GM19328 (cell line): ENCODE measurements around the gene GAL3ST2.
"Not testable (repeated sequence)": the region's sequence is repeated elsewhere in the genome, so short reads cannot be mapped to it uniquely, and the experiment has no call there.

ENCODE experiments used
- ATAC-seq: cut with Tn5 transposase; IDR thresholded peaks from one replicate; pipeline ENCODE4 v1.9.1; 2021; ENCODE audit warnings: mild to moderate bottlenecking, moderate library complexity; ENCODE audit not compliant: unreplicated experiment

Gene GAL3ST2

GRCh38 chr2:241767464-241768250, 9.0 kb upstream of the GAL3ST2 start:
- no peak for ATAC-seq

- ATAC-seq, result no peak
Observed at GRCh38 chr2:241768251-241768711, 8.3 kb upstream of the GAL3ST2 start.

- ATAC-seq, result no peak
Observed at GRCh38 chr2:241768850-241769249, 7.8 kb upstream of the GAL3ST2 start.

GRCh38 chr2:241769819-241770184, 6.8 kb upstream of the GAL3ST2 start:
- ATAC-seq, result no peak

- no peak for ATAC-seq
Observed at GRCh38 chr2:241770185-241770935, 6.3 kb upstream of the GAL3ST2 start.

GRCh38 chr2:241770936-241771285, 5.7 kb upstream of the GAL3ST2 start:
- ATAC-seq, result no peak

GRCh38 chr2:241771286-241772062, 5.1 kb upstream of the GAL3ST2 start:
- ATAC-seq, result no peak

- ATAC-seq, result no peak
Observed at GRCh38 chr2:241772063-241772499, 4.5 kb upstream of the GAL3ST2 start.

- no peak for ATAC-seq
Observed at GRCh38 chr2:241773511-241774418, 2.9 kb upstream of the GAL3ST2 start.

GRCh38 chr2:241774419-241775222, 2.0 kb upstream of the GAL3ST2 start:
- ATAC-seq, result no peak

GRCh38 chr2:241775223-241776177, 1.1 kb upstream of the GAL3ST2 start:
- ATAC-seq, result no peak

GRCh38 chr2:241777170-241777685, 606 bp downstream of the GAL3ST2 start:
- no peak for ATAC-seq

GRCh38 chr2:241777686-241778627, 1.3 kb downstream of the GAL3ST2 start:
- no peak for ATAC-seq

- no peak for ATAC-seq
Observed at GRCh38 chr2:241780939-241781569, 4.4 kb downstream of the GAL3ST2 start.

GRCh38 chr2:241782053-241782452, 5.4 kb downstream of the GAL3ST2 start:
- ATAC-seq, result not testable (repeated sequence)

- ATAC-seq, result no peak
Observed at GRCh38 chr2:241788135-241788534, 11.5 kb downstream of the GAL3ST2 start.

- ATAC-seq, result no peak
Observed at GRCh38 chr2:241788572-241788971, 11.9 kb downstream of the GAL3ST2 start.
